CD14-positive monocyte (primary cell): ENCODE measurements around the gene TCP11. TPM values are rescaled to one million over a fixed set of nuclear protein-coding genes. Genes with fewer than 3 reads are reported as not detected.

Experiments
- DNase-seq, 3 donors: peaks; one replicate each; pipeline ENCODE4 v3.0.0-alpha.2; 2011 to 2022
- H2AFZ ChIP-seq: 2 replicates; pipeline ENCODE4 v1.6.0; 2012; ENCODE audit warnings: mild to moderate bottlenecking, low read depth, low read length, inconsistent platforms; ENCODE audit not compliant: insufficient read depth, poor library complexity, severe bottlenecking
- H3K27ac ChIP-seq, 2 donors: 1 replicate in 1 of 2; 2 replicates in 1 of 2; pipeline ENCODE4 v1.5.1; 2012 to 2013; ENCODE audit warnings: low read length in 2 of 2, control low read depth in 1 of 2, inconsistent platforms in 1 of 2, low read depth in 1 of 2, mild to moderate bottlenecking in 1 of 2
- H3K27me3 ChIP-seq, 2 donors: one replicate each; pipeline versions ENCODE4 v1.6.0 to v1.6.1; 2011 to 2013; ENCODE audit warnings: low read length in 2 of 2; ENCODE audit not compliant: control insufficient read depth in 2 of 2, insufficient read depth in 2 of 2
- H3K36me3 ChIP-seq, 2 donors: replicated peaks in 1 of 2; 1 replicate in 1 of 2; 2 replicates in 1 of 2; pipeline versions ENCODE4 v1.5.1 to v1.6.1; 2012 to 2013; ENCODE audit warnings: low read length in 2 of 2, control low read depth in 1 of 2, inconsistent platforms in 1 of 2, mild to moderate bottlenecking in 1 of 2; ENCODE audit not compliant: insufficient read depth in 2 of 2, control insufficient read depth in 1 of 2
- H3K4me1 ChIP-seq, 2 donors: 1 replicate in 1 of 2; 2 replicates in 1 of 2; pipeline versions ENCODE4 v1.5.1 to v1.6.1; 2012 to 2013; ENCODE audit warnings: low read length in 2 of 2, control low read depth in 1 of 2, inconsistent platforms in 1 of 2, mild to moderate bottlenecking in 1 of 2, moderate library complexity in 1 of 2; ENCODE audit not compliant: insufficient read depth in 2 of 2, control insufficient read depth in 1 of 2
- H3K4me2 ChIP-seq: replicated peaks from 2 replicates; pipeline ENCODE3; 2012; ENCODE audit warnings: low read length, moderate library complexity, mild to moderate bottlenecking; ENCODE audit not compliant: poor library complexity, severe bottlenecking; ENCODE audit errors: extremely low read depth
- H3K4me3 ChIP-seq, 3 experiments: fragments of 200-600 bp in 1 of 3; sonication (generic) in 1 of 3; replicated peaks in 1 of 3; 1 replicate in 2 of 3; 2 replicates in 1 of 3; pipeline ENCODE4 v1.5.1; 2011 to 2013; ENCODE audit warnings: low read length in 3 of 3, mild to moderate bottlenecking in 3 of 3, control low read depth in 2 of 3, low read depth in 2 of 3, inconsistent platforms in 1 of 3, moderate library complexity in 1 of 3
- H3K79me2 ChIP-seq: 2 replicates; pipeline ENCODE4 v1.6.0; 2012; ENCODE audit warnings: mild to moderate bottlenecking, control low read depth, inconsistent platforms, low read length, moderate library complexity; ENCODE audit not compliant: insufficient read depth
- H3K9ac ChIP-seq: 2 replicates; pipeline ENCODE4 v1.6.0; 2017; ENCODE audit warnings: low read length, mild to moderate bottlenecking; ENCODE audit not compliant: insufficient read depth, poor library complexity, severe bottlenecking
- H3K9me3 ChIP-seq, 2 donors: replicated peaks in 1 of 2; 1 replicate in 1 of 2; 2 replicates in 1 of 2; pipeline versions ENCODE4 v1.5.1 to v1.6.1; 2012 to 2013; ENCODE audit warnings: low read length in 2 of 2, control low read depth in 1 of 2; ENCODE audit not compliant: control insufficient read depth in 1 of 2, insufficient read depth in 1 of 2
- H4K20me1 ChIP-seq: 2 replicates; pipeline ENCODE4 v1.6.0; 2012; ENCODE audit warnings: mild to moderate bottlenecking, low read length, control low read depth, moderate library complexity; ENCODE audit not compliant: insufficient read depth
- H3K27ac Mint-ChIP-seq, 7 donors: one replicate each; pipeline ENCODE4 v1.8.0; 2020; ENCODE audit warnings: mild to moderate bottlenecking in 7 of 7, mixed read lengths in 7 of 7, moderate library complexity in 6 of 7, inconsistent platforms in 2 of 7
- H3K27me3 Mint-ChIP-seq, 3 donors: one replicate each; pipeline ENCODE4 v1.8.0; 2021 to 2022; ENCODE audit warnings: low read depth in 3 of 3, mild to moderate bottlenecking in 3 of 3, mixed read lengths in 3 of 3, moderate library complexity in 3 of 3, inconsistent platforms in 1 of 3
- H3K36me3 Mint-ChIP-seq, 2 donors: one replicate each; pipeline ENCODE4 v1.8.0; 2020; ENCODE audit warnings: mixed read lengths in 2 of 2, inconsistent platforms in 1 of 2, mild to moderate bottlenecking in 1 of 2
- H3K4me1 Mint-ChIP-seq: one replicate; pipeline ENCODE4 v1.8.0; 2020; ENCODE audit warnings: mild to moderate bottlenecking, mixed read lengths
- H3K4me3 Mint-ChIP-seq, 2 donors: one replicate each; pipeline ENCODE4 v1.8.0; 2020; ENCODE audit warnings: mild to moderate bottlenecking in 2 of 2, mixed read lengths in 2 of 2, moderate library complexity in 1 of 2
- H3K9me3 Mint-ChIP-seq, 7 donors: one replicate each; pipeline ENCODE4 v1.8.0; 2020 to 2022; ENCODE audit warnings: mixed read lengths in 7 of 7, mild to moderate bottlenecking in 6 of 7, moderate library complexity in 6 of 7, inconsistent platforms in 2 of 7
- CTCF ChIP-seq: fragments of 200-600 bp; IDR thresholded peaks from one replicate; pipeline ENCODE4 v1.8.0; 2022; ENCODE audit warnings: antibody characterized with exemption, mild to moderate bottlenecking
- WGBS: methylation state at CpG from one replicate; pipeline ENCODE4 v1.1.5; 2013; ENCODE audit warnings: missing lambda C conversion rate; ENCODE audit not compliant: insufficient coverage; 5-methylcytosine and 5-hydroxymethylcytosine counted together
- intact Hi-C, 2 donors: fragments of 100-400 bp; cut with micrococcal nuclease; formaldehyde crosslinking; loops; one replicate each; pipeline versions ENCODE4 v1.15.0 to v1.15.1; 2023
- polyA plus RNA-seq, 3 donors: library from polyadenylated mRNA; depleted of rRNA in 1 of 3; unstranded in 2 of 3; stranded (reverse) in 1 of 3; fragments of 300-500 nt in 2 of 3; fragments of >200 nt in 1 of 3; fragmentation: Illumina TruSeq in 2 of 3; gene quantifications; 1 replicate in 2 of 3; 2 replicates in 1 of 3; pipeline ENCODE4 v1.2.3, GENCODE V29; 2012 to 2021

The TCP11 gene
- polyA plus RNA-seq, 3 donors: not detected

DNA sequence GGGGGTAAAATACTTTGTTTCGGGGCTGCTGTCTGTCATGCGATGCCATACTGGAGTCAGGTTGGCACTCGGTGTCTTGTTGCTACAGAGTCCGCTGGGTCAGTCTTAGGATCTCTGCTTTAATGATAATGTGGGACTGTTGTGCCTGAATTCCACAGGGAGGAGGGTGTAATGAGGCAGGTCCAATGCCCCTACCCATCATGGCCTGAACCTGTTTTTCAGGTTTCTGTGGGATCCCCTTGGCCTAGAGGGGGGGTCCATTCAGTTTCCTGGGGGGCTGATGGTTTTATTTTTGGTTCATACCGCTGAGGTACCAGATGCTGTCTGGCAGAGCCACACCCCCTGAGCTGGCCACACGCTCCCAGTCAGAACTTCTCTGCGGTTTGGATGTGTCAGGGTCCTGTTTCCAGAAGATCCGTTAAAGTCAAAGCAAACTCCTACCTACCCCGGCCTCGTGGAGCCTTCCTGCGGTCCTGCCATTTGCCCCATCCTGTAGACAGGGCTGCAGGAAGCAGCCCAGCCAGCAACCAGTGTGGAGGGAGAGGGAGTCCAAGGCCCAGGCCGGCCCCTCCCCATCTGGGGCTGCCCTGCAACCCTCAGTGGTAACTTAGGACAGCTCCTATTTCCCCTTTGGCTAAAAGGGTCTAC lies 69.7 kb downstream of the TCP11 start:
- no peaks in the 10 kb centered on the region for H3K9me3 Mint-ChIP-seq
- H3K4me1 Mint-ChIP-seq: no peaks in the 10 kb centered on the region
- Histone ChIP-seq H3K27ac (no peak overlapping the region), H3K4me3 (no peak overlapping the region), H3K36me3 (peaks cover 44 to 86% of the 10 kb centered on the region in 2 donors), H3K27me3 (no peaks in the 10 kb centered on the region), H2AFZ (no peak overlapping the region), H3K79me2 (no peaks in the 10 kb centered on the region), H3K9me3 (no peaks in the 10 kb centered on the region), H3K4me2 (no peak overlapping the region), H3K4me1 (no peaks in the 10 kb centered on the region), H3K9ac (no peak overlapping the region), H4K20me1 (no peaks in the 10 kb centered on the region)
- no peak for DNase-seq
- peaks cover 0 to 2% (median 0%) of the 10 kb centered on the region in 3 donors for H3K27me3 Mint-ChIP-seq
- H3K36me3 Mint-ChIP-seq: peaks cover 62 to 80% of the 10 kb centered on the region in 2 donors
- peak overlapping the region in 2 of 7 donors; percentile 46 to 63 for H3K27ac Mint-ChIP-seq
- 93% methylated on average over 6 of the region's 12 CpGs for WGBS
- no peak overlapping the region for H3K4me3 Mint-ChIP-seq
- intact Hi-C loops: no loop called here
- TF ChIP-seq CTCF: no peak

DNA sequence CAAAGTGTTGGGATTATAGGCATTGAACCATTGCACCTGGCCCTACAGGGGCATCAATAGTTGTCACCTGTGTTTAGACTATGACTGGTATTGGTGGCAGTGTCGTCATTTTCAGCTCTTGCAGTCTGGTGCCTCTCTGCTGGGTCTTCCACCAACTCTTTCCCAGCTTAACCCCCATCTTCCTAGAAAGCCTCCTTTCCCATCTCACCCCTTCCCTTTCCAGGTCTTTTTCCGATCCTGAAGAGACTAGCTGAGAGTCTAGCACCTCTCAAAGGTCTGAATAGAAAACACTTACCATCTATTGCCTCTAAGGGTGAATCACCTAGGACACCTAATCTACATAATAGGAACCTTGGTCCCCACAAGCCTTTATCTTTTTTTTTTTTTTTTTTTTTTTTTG lies 71.0 kb downstream of the TCP11 start:
- H3K4me2 ChIP-seq: no peak overlapping the region
- no peaks in the 10 kb centered on the region for H4K20me1 ChIP-seq
- intact Hi-C loops: no loop called here
- H3K79me2 ChIP-seq: no peaks in the 10 kb centered on the region
- H2AFZ ChIP-seq: no peak overlapping the region
- H3K27me3 Mint-ChIP-seq: peaks cover 0 to 2% (median 0%) of the 10 kb centered on the region in 3 donors
- 100% methylated on average over 1 of the region's 2 CpGs for WGBS
- H3K9me3 ChIP-seq: no peaks in the 10 kb centered on the region
- no peak overlapping the region for H3K4me3 Mint-ChIP-seq
- no peak for TF ChIP-seq CTCF
- H3K36me3 ChIP-seq: peaks cover 46 to 86% of the 10 kb centered on the region in 2 donors
- no peak for DNase-seq
- H3K9me3 Mint-ChIP-seq: no peaks in the 10 kb centered on the region
- peak overlapping the region in 1 of 7 donors; percentile 40 for H3K27ac Mint-ChIP-seq
- peaks cover 70 to 85% of the 10 kb centered on the region in 2 donors for H3K36me3 Mint-ChIP-seq
- no peak overlapping the region for H3K27ac ChIP-seq
- H3K4me1 Mint-ChIP-seq: no peaks in the 10 kb centered on the region
- H3K27me3 ChIP-seq: no peaks in the 10 kb centered on the region
- H3K9ac ChIP-seq: no peak overlapping the region
- H3K4me3 ChIP-seq: no peak overlapping the region
- H3K4me1 ChIP-seq: no peaks in the 10 kb centered on the region
